ENCODE measurements around the gene TCERG1L. TPM values are rescaled to one million over a fixed set of nuclear protein-coding genes. Genes with fewer than 3 reads are reported as not detected.

TCERG1L gene
- total RNA-seq, 2 donors from 2014 or later, result not detected

DNA sequence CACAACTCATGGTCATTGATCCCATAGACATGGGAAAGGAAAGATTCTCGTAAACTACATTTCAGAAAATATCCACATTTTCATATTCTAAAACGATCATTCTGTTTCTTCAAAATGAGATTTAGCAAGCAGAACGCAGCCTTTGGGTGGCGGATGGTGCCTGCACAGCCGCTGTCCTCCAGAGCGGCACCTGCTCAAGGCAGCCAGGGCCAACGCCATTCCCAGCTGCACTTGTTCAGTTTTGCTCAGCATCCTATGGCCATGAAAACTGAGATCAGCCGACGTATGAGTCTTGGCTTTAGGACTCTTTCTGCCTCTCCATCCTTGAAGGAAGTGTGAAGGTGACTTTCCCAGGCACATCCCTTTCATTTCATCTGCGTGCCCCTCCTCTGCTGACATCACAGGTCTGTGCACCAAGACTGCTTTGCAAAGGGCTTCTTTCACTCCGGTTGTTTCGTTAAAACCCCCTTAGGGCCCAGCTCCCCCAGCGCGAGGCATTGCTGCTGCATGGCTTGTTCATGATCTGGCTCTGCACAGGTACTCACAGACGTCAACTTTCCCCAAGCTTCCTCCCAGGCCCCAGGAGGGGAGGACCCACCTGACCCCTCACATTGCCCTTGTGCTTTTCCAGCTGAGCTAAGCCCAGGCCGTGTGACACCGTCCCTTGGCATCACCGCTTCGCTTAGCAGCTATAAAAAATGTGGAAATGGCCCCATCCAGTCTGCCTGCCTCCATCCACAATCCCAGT is 37.2 kb downstream of the TCERG1L start:
- Histone ChIP-seq H3K4me1 (ENCODE audit: control insufficient read depth in 1 of 2, low read depth in 2 of 2) (no peaks in the 10 kb centered on the region), H3K36me3 (no peaks in the 10 kb centered on the region), H3K27me3 (replicated peaks; ENCODE audit: insufficient read depth) (no peaks in the 10 kb centered on the region), H3K4me3 (no peak overlapping the region), H3K27ac (no peak overlapping the region), H3K9me3 (no peaks in the 10 kb centered on the region)
- TF ChIP-seq, protein P1, sequence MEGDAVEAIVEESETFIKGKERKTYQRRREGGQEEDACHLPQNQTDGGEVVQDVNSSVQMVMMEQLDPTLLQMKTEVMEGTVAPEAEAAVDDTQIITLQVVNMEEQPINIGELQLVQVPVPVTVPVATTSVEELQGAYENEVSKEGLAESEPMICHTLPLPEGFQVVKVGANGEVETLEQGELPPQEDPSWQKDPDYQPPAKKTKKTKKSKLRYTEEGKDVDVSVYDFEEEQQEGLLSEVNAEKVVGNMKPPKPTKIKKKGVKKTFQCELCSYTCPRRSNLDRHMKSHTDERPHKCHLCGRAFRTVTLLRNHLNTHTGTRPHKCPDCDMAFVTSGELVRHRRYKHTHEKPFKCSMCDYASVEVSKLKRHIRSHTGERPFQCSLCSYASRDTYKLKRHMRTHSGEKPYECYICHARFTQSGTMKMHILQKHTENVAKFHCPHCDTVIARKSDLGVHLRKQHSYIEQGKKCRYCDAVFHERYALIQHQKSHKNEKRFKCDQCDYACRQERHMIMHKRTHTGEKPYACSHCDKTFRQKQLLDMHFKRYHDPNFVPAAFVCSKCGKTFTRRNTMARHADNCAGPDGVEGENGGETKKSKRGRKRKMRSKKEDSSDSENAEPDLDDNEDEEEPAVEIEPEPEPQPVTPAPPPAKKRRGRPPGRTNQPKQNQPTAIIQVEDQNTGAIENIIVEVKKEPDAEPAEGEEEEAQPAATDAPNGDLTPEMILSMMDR (IDR thresholded peaks at IDR 0.05), result no peak
- ATAC-seq (ENCODE audit: insufficient number of reproducible peaks, low FRiP score, low read depth), result no peak
- DNase-seq (ENCODE audit: low spot score), result no peak

DNA sequence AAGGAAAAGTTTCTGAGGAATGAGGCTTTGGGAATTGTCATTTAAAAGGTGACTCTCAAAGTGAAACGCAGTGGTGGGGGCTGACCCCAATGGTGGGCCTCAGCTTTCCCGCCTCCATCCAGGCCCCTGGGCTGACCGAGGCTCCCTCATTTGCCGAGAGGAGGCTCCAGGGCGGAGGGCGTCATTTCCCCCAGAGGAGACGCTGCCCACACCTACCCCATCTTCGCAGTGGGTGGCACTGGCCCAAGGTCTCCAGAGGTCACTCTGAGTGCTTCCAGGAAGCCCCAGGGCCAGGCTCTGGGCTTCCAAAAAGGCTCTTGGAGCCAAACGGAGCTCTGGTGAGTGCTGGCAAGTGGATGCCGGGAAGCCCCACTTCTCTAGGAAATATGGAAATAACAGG is 38.0 kb downstream of the TCERG1L start:
- H3K27me3 ChIP-seq (replicated peaks; ENCODE audit: insufficient read depth), result no peaks in the 10 kb centered on the region
- DNase-seq (ENCODE audit: low spot score) (no peak), ATAC-seq (ENCODE audit: insufficient number of reproducible peaks, low FRiP score, low read depth) (no peak)
- no peak overlapping the region for H3K27ac ChIP-seq
- no peaks in the 10 kb centered on the region for H3K9me3 ChIP-seq
- H3K4me1 ChIP-seq (ENCODE audit: control insufficient read depth in 1 of 2, low read depth in 2 of 2), result no peaks in the 10 kb centered on the region
- TF ChIP-seq, protein P1 (IDR thresholded peaks at IDR 0.05), result no peak
- no peak overlapping the region for H3K4me3 ChIP-seq
- H3K36me3 ChIP-seq, result no peaks in the 10 kb centered on the region

DNA sequence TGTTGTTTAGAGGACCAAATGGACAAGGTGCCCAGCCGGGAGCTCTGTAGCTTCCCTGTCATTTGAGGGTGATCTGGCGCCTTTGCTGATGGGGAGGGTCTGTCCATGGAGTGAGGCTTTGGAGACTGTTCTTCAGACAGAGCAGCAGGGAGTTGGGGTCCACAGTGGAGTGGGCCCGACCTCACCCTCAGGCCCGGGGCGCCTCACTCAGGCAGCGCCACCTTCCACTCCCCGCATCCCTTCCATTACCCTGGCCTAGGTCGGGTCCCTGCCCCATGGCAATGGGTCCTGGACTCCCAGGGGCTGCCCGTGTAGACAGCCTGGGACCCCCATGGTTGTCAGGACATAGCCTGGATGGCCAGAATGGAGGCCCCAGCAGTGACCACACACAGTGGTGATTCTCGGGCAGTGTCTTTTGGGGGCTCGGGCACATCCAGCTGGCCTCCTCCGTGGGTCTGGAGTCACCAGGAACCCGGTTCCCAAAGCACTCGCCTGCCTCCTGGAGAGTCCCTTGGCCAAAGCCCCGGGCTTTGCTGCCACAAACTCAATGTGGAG is 38.5 kb downstream of the TCERG1L start:
- TF ChIP-seq, protein P1 (IDR thresholded peaks at IDR 0.05), result no peak
- H3K9me3 ChIP-seq, result no peaks in the 10 kb centered on the region
- DNase-seq (ENCODE audit: low spot score), result no peak
- H3K4me3 ChIP-seq, result no peak overlapping the region
- no peaks in the 10 kb centered on the region for H3K4me1 ChIP-seq (ENCODE audit: control insufficient read depth in 1 of 2, low read depth in 2 of 2)
- H3K36me3 ChIP-seq, result no peaks in the 10 kb centered on the region
- no peak overlapping the region for H3K27ac ChIP-seq
- no peak for ATAC-seq (ENCODE audit: insufficient number of reproducible peaks, low FRiP score, low read depth)
- H3K27me3 ChIP-seq (replicated peaks; ENCODE audit: insufficient read depth), result no peaks in the 10 kb centered on the region

DNA sequence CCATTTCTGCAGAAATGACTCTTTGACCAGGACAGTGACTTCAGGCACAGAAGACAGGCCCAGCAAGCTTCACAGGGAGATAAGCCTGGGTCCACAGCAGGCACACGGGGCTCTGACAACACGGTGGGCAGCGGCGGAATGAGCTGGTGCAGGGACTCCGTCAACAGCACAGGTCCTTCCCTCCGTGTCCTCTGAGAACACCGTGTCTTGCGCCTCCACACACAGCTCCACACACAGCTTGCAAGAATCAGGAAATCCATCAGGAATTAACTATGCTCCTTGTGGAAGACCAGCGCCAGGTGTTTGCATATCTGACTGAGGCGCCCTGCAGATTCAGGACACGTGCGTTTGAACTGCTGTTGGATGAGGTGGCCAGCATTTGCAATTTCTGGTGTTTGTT is 39.6 kb downstream of the TCERG1L start:
- TF ChIP-seq, protein P1 (IDR thresholded peaks at IDR 0.05), result no peak
- H3K4me1 ChIP-seq (ENCODE audit: control insufficient read depth in 1 of 2, low read depth in 2 of 2), result no peaks in the 10 kb centered on the region
- H3K4me3 ChIP-seq, result no peak overlapping the region
- H3K27me3 ChIP-seq (replicated peaks; ENCODE audit: insufficient read depth), result no peaks in the 10 kb centered on the region
- DNase-seq (ENCODE audit: low spot score) (no peak), ATAC-seq (ENCODE audit: insufficient number of reproducible peaks, low FRiP score, low read depth) (no peak)
- H3K36me3 ChIP-seq, result no peaks in the 10 kb centered on the region
- H3K9me3 ChIP-seq, result no peaks in the 10 kb centered on the region
- H3K27ac ChIP-seq, result no peak overlapping the region

DNA sequence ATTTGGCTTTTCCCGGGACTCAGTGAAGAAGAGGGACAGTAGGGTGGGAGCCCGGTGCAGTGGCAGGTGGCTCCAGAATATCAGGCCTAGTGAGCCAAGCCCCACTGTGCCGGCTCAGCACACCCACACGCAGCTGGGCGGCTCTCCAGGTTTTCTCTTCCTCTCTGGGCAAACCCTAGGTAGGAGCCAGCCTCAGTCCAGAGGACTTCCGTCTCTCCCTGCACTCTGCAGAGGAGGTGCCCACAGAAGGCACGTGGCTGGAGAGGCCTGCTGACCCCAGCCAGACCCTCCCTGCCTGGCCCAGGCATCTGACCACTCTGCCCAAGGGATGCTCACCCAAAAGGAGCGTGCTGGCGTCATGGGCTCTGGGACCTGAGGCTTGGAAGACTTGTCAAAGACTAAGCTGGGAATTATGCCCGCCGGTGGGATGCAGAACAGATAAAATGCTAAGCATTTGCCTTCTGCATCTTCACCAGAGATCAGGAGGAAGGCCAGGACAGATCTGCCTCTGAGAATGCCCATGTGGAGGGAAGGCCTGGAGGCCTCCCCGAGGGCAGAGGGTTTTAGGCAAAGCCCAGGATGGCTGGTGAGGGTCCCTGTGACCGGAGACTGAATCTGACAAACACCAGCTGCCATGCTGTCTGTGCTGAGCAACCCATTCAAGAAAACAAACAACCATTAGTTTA is 40.2 kb downstream of the TCERG1L start:
- DNase-seq (ENCODE audit: low spot score), result no peak
- Histone ChIP-seq H3K36me3 (no peaks in the 10 kb centered on the region), H3K4me3 (no peak overlapping the region), H3K9me3 (no peaks in the 10 kb centered on the region), H3K27ac (no peak overlapping the region), H3K4me1 (ENCODE audit: control insufficient read depth in 1 of 2, low read depth in 2 of 2) (no peaks in the 10 kb centered on the region), H3K27me3 (replicated peaks; ENCODE audit: insufficient read depth) (no peaks in the 10 kb centered on the region)
- no peak for ATAC-seq (ENCODE audit: insufficient number of reproducible peaks, low FRiP score, low read depth)
- TF ChIP-seq, protein P1 (IDR thresholded peaks at IDR 0.05), result no peak

Data from thoracic aorta (tissue), 2 donors.